ENCODE measurements around the gene NTRK1.

GRCh38 chr1:156887734-156888133 is 27.1 kb downstream of the NTRK1 start:
- TF ChIP-seq CTCF (tag by site-specific recombination; IDR thresholded peaks at IDR 0.05) = no peak
- no peak for TF ChIP-seq ZBTB11 (tag by site-specific recombination; conservative IDR thresholded peaks at IDR 0.05; ENCODE audit: low read depth)
- no peak for TF ChIP-seq ZNF175 (tag by site-specific recombination; IDR thresholded peaks at IDR 0.05)

Data from HEK293 (cell line).